ENCODE measurements around the gene ABHD10.

DNA sequence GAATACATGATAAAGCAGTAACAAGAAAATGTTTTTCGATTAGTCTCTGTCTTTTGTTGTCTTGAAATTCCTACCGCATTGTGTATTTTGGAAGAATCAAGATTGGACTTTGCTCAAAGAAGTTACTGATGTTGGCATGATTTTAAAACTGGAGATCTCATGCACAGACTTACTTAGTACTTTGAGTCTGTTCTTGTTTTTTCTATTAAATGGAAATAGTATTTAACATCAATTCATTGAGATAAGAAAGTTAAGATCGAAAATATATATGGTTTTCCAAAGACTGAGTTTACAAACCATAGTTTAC lies 2.6 kb downstream of the ABHD10 start:
- TF ChIP-seq, protein P1, sequence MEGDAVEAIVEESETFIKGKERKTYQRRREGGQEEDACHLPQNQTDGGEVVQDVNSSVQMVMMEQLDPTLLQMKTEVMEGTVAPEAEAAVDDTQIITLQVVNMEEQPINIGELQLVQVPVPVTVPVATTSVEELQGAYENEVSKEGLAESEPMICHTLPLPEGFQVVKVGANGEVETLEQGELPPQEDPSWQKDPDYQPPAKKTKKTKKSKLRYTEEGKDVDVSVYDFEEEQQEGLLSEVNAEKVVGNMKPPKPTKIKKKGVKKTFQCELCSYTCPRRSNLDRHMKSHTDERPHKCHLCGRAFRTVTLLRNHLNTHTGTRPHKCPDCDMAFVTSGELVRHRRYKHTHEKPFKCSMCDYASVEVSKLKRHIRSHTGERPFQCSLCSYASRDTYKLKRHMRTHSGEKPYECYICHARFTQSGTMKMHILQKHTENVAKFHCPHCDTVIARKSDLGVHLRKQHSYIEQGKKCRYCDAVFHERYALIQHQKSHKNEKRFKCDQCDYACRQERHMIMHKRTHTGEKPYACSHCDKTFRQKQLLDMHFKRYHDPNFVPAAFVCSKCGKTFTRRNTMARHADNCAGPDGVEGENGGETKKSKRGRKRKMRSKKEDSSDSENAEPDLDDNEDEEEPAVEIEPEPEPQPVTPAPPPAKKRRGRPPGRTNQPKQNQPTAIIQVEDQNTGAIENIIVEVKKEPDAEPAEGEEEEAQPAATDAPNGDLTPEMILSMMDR (IDR thresholded peaks at IDR 0.05), result no peak
- TF ChIP-seq POLR2AphosphoS5 (IDR thresholded peaks at IDR 0.05), result no peak
